Adrenal gland (tissue), 12 donors: ENCODE data around the gene FMO2. TPM values are rescaled to one million over a fixed set of nuclear protein-coding genes. Genes with fewer than 3 reads are reported as not detected.

Experiments
- DNase-seq, 7 donors: peaks; one replicate each; pipeline ENCODE4 v3.0.0-alpha.2; 2019 to 2020
- H3K27ac ChIP-seq, 5 donors: fragments of 200-600 bp; sonication (generic) in 4 of 5; 1 replicate in 3 of 5; 2 replicates in 2 of 5; pipeline versions ENCODE4 v1.5.1 to v1.8.0; 2016 to 2020; ENCODE audit warnings: mild to moderate bottlenecking in 1 of 5
- H3K27me3 ChIP-seq: fragments of 200-600 bp; 2 replicates; pipeline ENCODE4 v1.8.0; 2021
- H3K36me3 ChIP-seq, 2 donors: fragments of 200-600 bp; replicated peaks in 1 of 2; 1 replicate in 1 of 2; 2 replicates in 1 of 2; pipeline versions ENCODE4 v1.5.1 to v1.8.0; 2018 to 2022
- H3K4me1 ChIP-seq, 2 donors: fragments of 200-600 bp; replicated peaks in 1 of 2; 1 replicate in 1 of 2; 2 replicates in 1 of 2; pipeline versions ENCODE4 v1.5.1 to v1.8.0; 2018 to 2021
- H3K4me3 ChIP-seq, 4 donors: fragments of 200-600 bp; sonication (generic) in 3 of 4; one replicate each; pipeline ENCODE4 v1.5.1; 2016 to 2018
- H3K9me3 ChIP-seq, 3 donors: fragments of 200-600 bp; sonication (generic) in 1 of 3; replicated peaks in 1 of 3; 1 replicate in 2 of 3; 2 replicates in 1 of 3; pipeline versions ENCODE4 v1.5.1 to v1.8.0; 2016 to 2021
- POLR2A ChIP-seq, 2 donors: fragments of 450-650 bp; IDR thresholded peaks; one replicate each; pipeline ENCODE4 v1.6.1; 2017; ENCODE audit warnings: antibody characterized with exemption in 2 of 2, mild to moderate bottlenecking in 2 of 2, moderate library complexity in 1 of 2
- WGBS, 4 donors: extraction: QIAGEN DNeasy Blood & Tissue Kit in 2 of 4; methylation state at CpG; one replicate each; pipeline versions ENCODE4 v1.1.5 to v1.1.7; 2013 to 2017; 5-methylcytosine and 5-hydroxymethylcytosine counted together
- intact Hi-C, 2 donors: fragments of 100-400 bp; cut with DNase I; formaldehyde crosslinking; loops; one replicate each; pipeline versions ENCODE4 v1.14.1 to v1.15.0; 2022 to 2023
- polyA plus RNA-seq, 3 donors: library from polyadenylated mRNA; stranded (reverse); fragments of 200-250 nt in 2 of 3; fragments of 350-450 nt in 1 of 3; fragmentation: Illumina TruSeq in 1 of 3; extraction: RNeasy Lipid Tissue Mini Kit (QIAGEN cat#74804) in 1 of 3; gene quantifications; one replicate each; pipeline ENCODE4 v1.2.3, GENCODE V29; 2013 to 2014
- total RNA-seq, 9 donors: library from RNA; depleted of rRNA in 4 of 9; stranded (reverse); fragments of >200 nt in 4 of 9; fragments of 120-200 nt in 1 of 9; fragmentation: NEBNext Ultra II Directional in 1 of 9; extraction: Animal tissue kit (Norgen Biotek cat#: 25700) in 1 of 9; gene quantifications; one replicate each; pipeline versions ENCODE4 v1.1.0 to v1.2.4, GENCODE V29; 2013 to 2023
- TF ChIP-seq, protein P1 (sequence below), 6 experiments: fragments of 450-650 bp in 4 of 6; fragments of 200-600 bp in 2 of 6; sonication (generic) in 1 of 6; IDR thresholded peaks; 1 replicate in 5 of 6; 2 replicates in 1 of 6; pipeline versions ENCODE4 v1.5.1 to v1.8.0; 2016 to 2021; ENCODE audit warnings: antibody characterized with exemption in 6 of 6, mild to moderate bottlenecking in 2 of 6, moderate library complexity in 1 of 6
- donor health status: healthy with polysubstance abuse.
- donor health status: Bipolar disorder and iron deficiency.
- donor health status: DM: yes; HTN: yes; CAD: no.
- donor health status: DM: no; HTN: no; CAD: no.
- donor health status: DM: no; HTN: no; CAD: no.
- donor health status: DM: yes; HTN: yes; CAD: no.

Gene FMO2
- total and polyA plus RNA-seq, 12 donors = 0.72 to 149 (median 47.9) TPM

DNA sequence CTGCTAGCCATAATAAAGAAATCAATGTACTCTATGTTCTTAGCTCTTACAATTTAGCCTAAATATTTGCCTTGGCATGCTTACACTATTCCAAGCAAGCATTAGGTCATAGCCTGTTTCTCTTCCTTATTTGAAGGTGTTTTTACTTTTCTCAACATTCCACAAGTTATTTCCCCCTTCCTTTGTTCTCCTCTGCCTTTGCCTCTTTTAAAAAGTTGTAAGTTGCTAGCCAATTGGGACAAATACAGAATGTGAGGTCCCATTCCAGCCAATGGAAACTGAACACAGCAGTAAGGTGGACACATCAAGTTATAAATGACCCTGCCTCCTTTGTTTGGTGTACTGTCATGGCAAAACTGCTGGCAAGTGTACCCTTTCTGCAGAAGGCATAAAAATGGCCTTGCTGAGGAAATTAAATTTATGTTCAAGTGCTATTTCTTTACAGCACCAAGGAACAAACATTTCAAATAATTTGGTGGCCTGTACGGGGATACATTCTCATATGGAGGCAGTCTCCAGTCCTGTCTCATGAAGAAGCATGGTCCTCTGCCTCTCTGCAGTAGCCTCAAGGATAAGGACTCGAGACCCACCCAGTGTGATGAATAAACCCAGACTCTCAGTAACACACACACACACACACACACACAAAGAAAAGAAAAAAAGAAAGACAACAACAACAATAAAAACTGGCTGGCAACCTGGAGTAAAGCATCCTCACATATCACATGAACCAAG, 34.4 kb downstream of the FMO2 start:
- H3K27me3 ChIP-seq = no peaks in the 10 kb centered on the region
- H3K9me3 ChIP-seq = no peaks in the 10 kb centered on the region
- intact Hi-C loops = no loop called here
- no peak overlapping the region for H3K27ac ChIP-seq
- WGBS, 4 donors = 68 to 87% (median 82%) methylated on average over 2 of the region's 2 CpGs
- DNase-seq = no peak
- no peaks in the 10 kb centered on the region for H3K36me3 ChIP-seq
- no peak for TF ChIP-seq POLR2A (IDR thresholded peaks at IDR 0.05)
- TF ChIP-seq, protein P1, sequence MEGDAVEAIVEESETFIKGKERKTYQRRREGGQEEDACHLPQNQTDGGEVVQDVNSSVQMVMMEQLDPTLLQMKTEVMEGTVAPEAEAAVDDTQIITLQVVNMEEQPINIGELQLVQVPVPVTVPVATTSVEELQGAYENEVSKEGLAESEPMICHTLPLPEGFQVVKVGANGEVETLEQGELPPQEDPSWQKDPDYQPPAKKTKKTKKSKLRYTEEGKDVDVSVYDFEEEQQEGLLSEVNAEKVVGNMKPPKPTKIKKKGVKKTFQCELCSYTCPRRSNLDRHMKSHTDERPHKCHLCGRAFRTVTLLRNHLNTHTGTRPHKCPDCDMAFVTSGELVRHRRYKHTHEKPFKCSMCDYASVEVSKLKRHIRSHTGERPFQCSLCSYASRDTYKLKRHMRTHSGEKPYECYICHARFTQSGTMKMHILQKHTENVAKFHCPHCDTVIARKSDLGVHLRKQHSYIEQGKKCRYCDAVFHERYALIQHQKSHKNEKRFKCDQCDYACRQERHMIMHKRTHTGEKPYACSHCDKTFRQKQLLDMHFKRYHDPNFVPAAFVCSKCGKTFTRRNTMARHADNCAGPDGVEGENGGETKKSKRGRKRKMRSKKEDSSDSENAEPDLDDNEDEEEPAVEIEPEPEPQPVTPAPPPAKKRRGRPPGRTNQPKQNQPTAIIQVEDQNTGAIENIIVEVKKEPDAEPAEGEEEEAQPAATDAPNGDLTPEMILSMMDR (IDR thresholded peaks at IDR 0.05) = no peak
- no peak overlapping the region for H3K4me3 ChIP-seq
- H3K4me1 ChIP-seq = peaks cover 0 to 6% of the 10 kb centered on the region in 2 donors

- no peak for TF ChIP-seq POLR2A (IDR thresholded peaks at IDR 0.05)
- TF ChIP-seq, protein P1 (IDR thresholded peaks at IDR 0.05) = no peak
- no peak for DNase-seq
- Histone ChIP-seq H3K4me3 (no peak overlapping the region), H3K27ac (peak overlapping the region in 1 of 5 donors; percentile 11), H3K4me1 (peaks cover 0 to 6% of the 10 kb centered on the region in 2 donors), H3K36me3 (no peaks in the 10 kb centered on the region), H3K9me3 (no peaks in the 10 kb centered on the region), H3K27me3 (no peaks in the 10 kb centered on the region)
- intact Hi-C loops = no loop called here
- WGBS, 4 donors = 65 to 70% (median 69%) methylated on average over 2 of the region's 2 CpGs
Observed at GRCh38 chr1:171220081-171220420, 35.0 kb downstream of the FMO2 start.

- DNase-seq = no peak
- intact Hi-C loops = no loop called here
- 59 to 69% (median 65%) methylated on average over 11 of the region's 11 CpGs for WGBS, 4 donors
- Histone ChIP-seq H3K36me3 (no peaks in the 10 kb centered on the region), H3K9me3 (no peaks in the 10 kb centered on the region), H3K4me1 (peaks cover 0 to 6% of the 10 kb centered on the region in 2 donors), H3K27ac (peak overlapping the region in 1 of 5 donors; percentile 11), H3K27me3 (no peaks in the 10 kb centered on the region), H3K4me3 (no peak overlapping the region)
- TF ChIP-seq, protein P1 (IDR thresholded peaks at IDR 0.05) = no peak
Observed at GRCh38 chr1:171220581-171221054, 35.5 kb downstream of the FMO2 start.

DNA sequence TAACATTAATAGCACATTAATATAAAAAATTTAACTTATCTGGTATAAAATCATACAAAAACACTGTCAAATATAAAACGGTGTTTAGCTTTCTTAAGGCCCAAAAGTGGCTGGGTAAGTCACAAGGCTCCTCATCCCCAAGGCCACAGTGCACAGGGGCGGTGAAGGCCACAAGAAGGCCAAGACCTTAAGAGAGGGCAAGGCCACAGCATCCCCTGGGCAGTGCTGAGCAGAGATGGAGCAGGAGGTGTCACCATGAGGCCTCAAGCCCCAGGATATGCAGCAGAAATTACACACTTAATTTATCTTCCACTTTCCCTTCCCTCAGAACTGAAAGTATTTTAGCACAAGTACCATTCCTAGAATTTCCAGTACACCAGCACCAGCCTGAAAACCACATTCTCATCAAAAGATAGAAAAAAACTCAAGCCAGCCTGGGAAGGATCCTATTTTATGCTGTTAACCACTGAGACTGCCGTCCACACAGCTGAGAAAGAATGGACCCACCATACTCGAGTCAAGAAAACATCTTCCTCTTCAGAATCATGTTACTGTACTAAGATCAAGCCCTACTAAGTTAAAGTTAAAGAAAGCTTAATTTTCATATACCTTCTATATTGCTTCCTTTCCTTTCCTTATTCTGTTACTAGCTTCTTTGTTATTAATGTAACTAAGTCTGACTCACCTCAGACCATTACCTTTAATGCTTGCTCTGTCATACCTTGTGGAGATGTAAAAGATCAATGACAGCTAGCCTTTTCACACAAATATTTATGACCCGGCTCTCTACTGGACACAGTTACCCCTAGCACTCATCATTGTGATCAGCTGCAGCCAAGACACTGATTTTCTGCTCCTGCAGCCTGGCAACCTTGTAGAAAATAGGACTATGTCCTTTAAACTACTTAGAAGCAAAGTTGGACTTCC, 36.8 kb downstream of the FMO2 start:
- peaks cover 0 to 6% of the 10 kb centered on the region in 2 donors for H3K4me1 ChIP-seq
- DNase-seq = no peak
- no peak for TF ChIP-seq POLR2A (IDR thresholded peaks at IDR 0.05)
- TF ChIP-seq, protein P1 (IDR thresholded peaks at IDR 0.05) = no peak
- no peaks in the 10 kb centered on the region for H3K36me3 ChIP-seq
- no peaks in the 10 kb centered on the region for H3K9me3 ChIP-seq
- 51 to 72% (median 64%) methylated on average over 5 of the region's 5 CpGs for WGBS, 4 donors
- H3K27me3 ChIP-seq = no peaks in the 10 kb centered on the region
- peak overlapping the region in 2 of 5 donors; percentile 6 to 15 for H3K27ac ChIP-seq
- intact Hi-C loops = no loop called here
- no peak overlapping the region for H3K4me3 ChIP-seq
